ENCODE data around the gene VAV2. TPM values are rescaled to one million over a fixed set of nuclear protein-coding genes. Genes with fewer than 3 reads are reported as not detected.

The VAV2 gene
- total and polyA plus RNA-seq, 2 of the 4 experiments (the other 2 are of a cell fraction), result 10.8 to 13.4 TPM

GRCh38 chr9:133904346-133905090 is 87.6 kb downstream of the VAV2 start:
- Histone ChIP-seq H3K9ac (ENCODE audit: low read depth, low read length) (no peak overlapping the region), H3K9me3 (ENCODE audit: control insufficient read depth, insufficient read depth, low read length) (no peaks in the 10 kb centered on the region), H4K5ac (ENCODE audit: low read depth, low read length) (no peak overlapping the region), H3K9me1 (ENCODE audit: insufficient read depth, low read length) (peaks cover 3% of the 10 kb centered on the region; the same call in 1 of the 2 replicates), H2BK5ac (ENCODE audit: low read depth, low read length, poor library complexity, severe bottlenecking) (no peak overlapping the region), H3K4me2 (ENCODE audit: low read depth, low read length) (no peak overlapping the region), H3K56ac (ENCODE audit: extremely low read depth, insufficient read depth, low read length) (no peak overlapping the region), H4K8ac (ENCODE audit: low read depth in 2 of 2, low read length in 2 of 2) (no peak overlapping the region), H2BK15ac (ENCODE audit: low read depth, low read length) (no peak overlapping the region), H3K14ac (replicated peaks; ENCODE audit: low read depth, low read length) (no peak overlapping the region), H4K20me1 (ENCODE audit: insufficient read depth, low read length) (peaks cover 46% of the 10 kb centered on the region), H3K4ac (ENCODE audit: low read depth, low read length) (no peak overlapping the region), H2BK120ac (ENCODE audit: low read depth, low read length) (no peak overlapping the region), H3K79me1 (ENCODE audit: low read depth in 1 of 2, low read length in 2 of 2) (peaks cover 16 to 78% of the 10 kb centered on the region in 2 experiments), H2AK5ac (ENCODE audit: low read depth, low read length) (no peak overlapping the region), H2AFZ (replicated peaks; ENCODE audit: low read length, poor library complexity) (no peak overlapping the region), H3K23ac (ENCODE audit: low read depth, low read length) (no peak overlapping the region), H3K36me3 (ENCODE audit: control insufficient read depth, insufficient read depth, low read length) (no peaks in the 10 kb centered on the region), H2BK20ac (ENCODE audit: low read depth, low read length) (no peak overlapping the region), H3K18ac (ENCODE audit: low read depth, low read length) (no peak overlapping the region), H2AK9ac (replicated peaks; ENCODE audit: low read depth, low read length, poor library complexity) (no peak overlapping the region), H4K91ac (ENCODE audit: insufficient read depth, low read depth, low read length) (no peak overlapping the region), H3K27ac (ENCODE audit: insufficient read depth, low read length) (no peak overlapping the region), H3K4me3 (ENCODE audit: insufficient read depth, low read depth, low read length) (no peak overlapping the region), H3K4me1 (ENCODE audit: control insufficient read depth, insufficient read depth, low read length) (peaks cover 5% of the 10 kb centered on the region; the same call in 1 of the 2 replicates), H3K27me3 (ENCODE audit: control insufficient read depth, insufficient read depth, low read length) (no peaks in the 10 kb centered on the region)
- BruUV-seq (replicated peaks), result no TSS peak
- intact Hi-C loops (cut with micrococcal nuclease), result no loop called here
- 92% methylated on average over 10 of the region's 29 CpGs; no CpG with 5 or more reads in 1 of the 2 experiments for WGBS, 2 experiments (ENCODE audit: extremely low coverage in 2 of 2, insufficient read length in 1 of 2)
- in situ Hi-C loops (cut with MboI; ENCODE audit: low sequenced_read_pairs), result no loop called here
- dilution Hi-C loops (cut with HindIII; ENCODE audit: low sequenced_read_pairs, unreplicated experiment), result no loop called here
- peak; percentile 29 for ATAC-seq (ENCODE audit: low read depth)
- ChIA-PET POLR2A (ENCODE audit: unreplicated experiment) (no interaction called here), CTCF (no interaction called here)
- no peak for DNase-seq
- no peak for TF ChIP-seq CHD1 (IDR thresholded peaks at IDR 0.05; ENCODE audit: low read depth, low read length)
- no peak for TF ChIP-seq RAD21 (IDR thresholded peaks at IDR 0.05; ENCODE audit: low read length)
- TF ChIP-seq, protein P1, sequence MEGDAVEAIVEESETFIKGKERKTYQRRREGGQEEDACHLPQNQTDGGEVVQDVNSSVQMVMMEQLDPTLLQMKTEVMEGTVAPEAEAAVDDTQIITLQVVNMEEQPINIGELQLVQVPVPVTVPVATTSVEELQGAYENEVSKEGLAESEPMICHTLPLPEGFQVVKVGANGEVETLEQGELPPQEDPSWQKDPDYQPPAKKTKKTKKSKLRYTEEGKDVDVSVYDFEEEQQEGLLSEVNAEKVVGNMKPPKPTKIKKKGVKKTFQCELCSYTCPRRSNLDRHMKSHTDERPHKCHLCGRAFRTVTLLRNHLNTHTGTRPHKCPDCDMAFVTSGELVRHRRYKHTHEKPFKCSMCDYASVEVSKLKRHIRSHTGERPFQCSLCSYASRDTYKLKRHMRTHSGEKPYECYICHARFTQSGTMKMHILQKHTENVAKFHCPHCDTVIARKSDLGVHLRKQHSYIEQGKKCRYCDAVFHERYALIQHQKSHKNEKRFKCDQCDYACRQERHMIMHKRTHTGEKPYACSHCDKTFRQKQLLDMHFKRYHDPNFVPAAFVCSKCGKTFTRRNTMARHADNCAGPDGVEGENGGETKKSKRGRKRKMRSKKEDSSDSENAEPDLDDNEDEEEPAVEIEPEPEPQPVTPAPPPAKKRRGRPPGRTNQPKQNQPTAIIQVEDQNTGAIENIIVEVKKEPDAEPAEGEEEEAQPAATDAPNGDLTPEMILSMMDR (conservative IDR thresholded peaks at IDR 0.05; ENCODE audit: low read depth, low read length), result no peak
- TF ChIP-seq SMC3 (IDR thresholded peaks at IDR 0.05; ENCODE audit: low read depth, low read length), result no peak
- TF ChIP-seq USF2 (IDR thresholded peaks at IDR 0.05; ENCODE audit: low read depth, low read length), result no peak
- TF ChIP-seq ELK1 (IDR thresholded peaks at IDR 0.05; ENCODE audit: borderline replicate concordance, low read depth, low read length), result no peak
- TF ChIP-seq BHLHE40 (IDR thresholded peaks at IDR 0.05; ENCODE audit: low read depth, low read length), result no peak
- no peak for TF ChIP-seq RCOR1 (IDR thresholded peaks at IDR 0.05; ENCODE audit: insufficient replicate concordance, low read length)
- no peak for TF ChIP-seq NFE2L2 (IDR thresholded peaks at IDR 0.05; ENCODE audit: low read depth, low read length)
- no peak for TF ChIP-seq CEBPB (IDR thresholded peaks at IDR 0.05; ENCODE audit: low read depth, low read length)
- no peak for TF ChIP-seq POLR2A (IDR thresholded peaks at IDR 0.05; ENCODE audit: low read depth, low read length)
- TF ChIP-seq RFX5 (IDR thresholded peaks at IDR 0.05; ENCODE audit: low read depth, low read length), result no peak
- TF ChIP-seq MAFK (IDR thresholded peaks at IDR 0.05; ENCODE audit: low read depth, low read length), result no peak
- no peak for TF ChIP-seq MXI1 (IDR thresholded peaks at IDR 0.05; ENCODE audit: borderline replicate concordance, low read depth, low read length)
- TF ChIP-seq MAZ (IDR thresholded peaks at IDR 0.05; ENCODE audit: borderline replicate concordance, low read depth, low read length), result no peak
- no peak for TF ChIP-seq FOS (IDR thresholded peaks at IDR 0.05; ENCODE audit: low read depth, low read length)
